ENCODE data around the gene FAM184B. TPM values are rescaled to one million over a fixed set of nuclear protein-coding genes. Genes with fewer than 3 reads are reported as not detected.
"Not testable (repeated sequence)": the region's sequence is repeated elsewhere in the genome, so short reads cannot be mapped to it uniquely, and the experiment has no call there.

The FAM184B gene
- total and polyA plus RNA-seq, 4 experiments from 2014 or later: not detected

DNA sequence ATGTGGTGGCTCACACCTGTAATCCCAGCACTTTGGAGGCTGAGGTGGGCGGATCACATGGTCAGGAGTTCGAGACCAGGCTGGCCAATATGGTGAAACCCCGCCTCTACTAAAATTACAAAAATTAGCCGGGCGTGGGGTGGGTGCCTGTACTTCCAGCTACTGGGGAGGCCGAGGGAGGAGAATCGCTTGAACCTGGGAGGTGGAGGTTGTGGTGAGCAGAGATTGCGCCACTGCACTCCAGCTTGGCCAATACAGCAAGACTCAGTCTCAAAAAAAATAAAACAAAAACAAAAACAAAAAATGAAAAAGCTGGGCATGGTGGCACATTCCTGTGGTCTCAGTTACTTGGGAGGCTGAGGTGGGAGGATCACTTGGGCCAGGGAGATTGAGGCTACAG is 70.2 kb downstream of the FAM184B start:
- H3K27me3 Mint-ChIP-seq; H3K4me1 ChIP-seq (ENCODE audit: insufficient read depth, low read length); DNase-seq; H3K4me1 Mint-ChIP-seq; H3K27ac Mint-ChIP-seq; H3K4me3 Mint-ChIP-seq; H3K27me3 ChIP-seq (ENCODE audit: insufficient read depth, low read length); H3K27ac ChIP-seq (ENCODE audit: low read depth, low read length); H3K9me3 Mint-ChIP-seq; H3K4me3 ChIP-seq (ENCODE audit: low read length in 2 of 2); H3K36me3 ChIP-seq (ENCODE audit: insufficient read depth, low read length); H3K9me3 ChIP-seq (ENCODE audit: control insufficient read depth in 1 of 2, low read length in 2 of 2); CTCF ChIA-PET (ENCODE audit: partially characterized antibody); POLR2A ChIA-PET (ENCODE audit: partially characterized antibody); intact Hi-C loops (cut with micrococcal nuclease); H3K36me3 Mint-ChIP-seq: not testable (repeated sequence)

DNA sequence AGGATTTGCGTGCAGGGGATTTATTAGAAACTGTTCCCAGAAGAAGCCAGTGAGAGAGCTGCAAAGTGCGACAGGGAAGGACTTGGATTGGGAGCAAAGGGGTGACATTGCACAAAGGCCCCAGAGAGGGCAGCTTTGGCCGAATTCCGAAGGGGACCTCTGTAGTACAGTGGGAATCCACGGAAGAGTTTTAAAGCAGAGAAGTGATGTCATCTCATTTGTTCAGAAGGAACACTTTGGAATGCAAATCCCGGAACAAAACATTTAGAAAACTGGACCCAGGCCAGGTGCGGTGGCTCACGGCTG is 71.7 kb downstream of the FAM184B start:
- intact Hi-C loops (cut with micrococcal nuclease): no loop called here
- ChIA-PET POLR2A (ENCODE audit: partially characterized antibody) (no interaction called here), CTCF (ENCODE audit: partially characterized antibody) (no interaction called here)
- Histone ChIP-seq H3K27me3 (ENCODE audit: insufficient read depth, low read length) (no peaks in the 10 kb centered on the region), H3K4me3 (ENCODE audit: low read length in 2 of 2) (no peak overlapping the region), H3K27ac (ENCODE audit: low read depth, low read length) (no peak overlapping the region), H3K4me1 (ENCODE audit: insufficient read depth, low read length) (no peaks in the 10 kb centered on the region), H3K36me3 (ENCODE audit: insufficient read depth, low read length) (no peaks in the 10 kb centered on the region), H3K9me3 (ENCODE audit: control insufficient read depth in 1 of 2, low read length in 2 of 2) (no peaks in the 10 kb centered on the region)
- Mint-ChIP-seq H3K36me3 (no peaks in the 10 kb centered on the region), H3K9me3 (no peaks in the 10 kb centered on the region), H3K27me3 (peaks cover 3 to 9% of the 10 kb centered on the region in 2 donors), H3K4me3 (no peak overlapping the region), H3K27ac (no peak overlapping the region), H3K4me1 (no peaks in the 10 kb centered on the region)
- DNase-seq: no peak

DNA sequence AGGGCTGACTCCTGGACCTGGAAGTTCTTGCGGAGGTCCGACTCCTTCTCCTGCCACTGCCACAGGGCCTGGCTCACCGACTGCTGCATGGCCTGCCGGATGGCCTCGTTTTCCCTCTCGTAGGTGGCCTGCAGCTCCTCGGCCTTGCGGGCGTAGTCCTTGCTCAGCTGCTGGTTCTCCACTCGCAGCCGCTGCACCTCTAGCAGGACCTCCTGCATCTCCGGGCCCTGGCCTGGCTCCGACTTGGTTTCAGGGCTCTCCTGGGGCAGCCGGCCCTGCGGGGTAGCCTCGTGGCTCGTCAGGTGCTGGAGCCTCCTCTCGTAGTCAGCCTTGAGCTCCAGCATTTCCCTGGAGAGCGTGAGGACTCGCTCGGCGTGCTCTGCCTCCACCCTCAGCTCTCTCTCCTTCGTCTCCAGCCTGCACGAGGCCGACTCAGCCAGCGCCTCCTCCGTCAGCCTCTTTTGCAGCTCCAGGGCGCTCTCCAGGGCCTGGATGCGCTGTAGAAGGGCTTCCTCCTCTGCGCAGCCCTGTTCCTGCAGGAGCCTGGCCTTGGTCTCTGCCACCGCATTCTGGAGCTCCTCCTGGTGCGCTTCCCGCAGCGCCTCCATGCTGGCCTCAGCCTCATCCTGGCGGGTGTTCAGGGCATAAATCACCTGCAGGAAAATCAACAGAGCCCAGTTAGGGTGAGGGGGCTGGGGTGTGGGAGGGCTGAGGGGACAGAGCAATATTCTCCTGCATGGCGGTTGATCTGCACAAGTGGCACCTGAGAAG is 72.2 kb downstream of the FAM184B start:
- no peaks in the 10 kb centered on the region for H3K9me3 ChIP-seq (ENCODE audit: control insufficient read depth in 1 of 2, low read length in 2 of 2)
- intact Hi-C loops (cut with micrococcal nuclease): no loop called here
- H3K4me1 Mint-ChIP-seq: no peaks in the 10 kb centered on the region
- DNase-seq: no peak
- no peaks in the 10 kb centered on the region for H3K9me3 Mint-ChIP-seq
- H3K36me3 Mint-ChIP-seq: no peaks in the 10 kb centered on the region
- no peaks in the 10 kb centered on the region for H3K27me3 ChIP-seq (ENCODE audit: insufficient read depth, low read length)
- CTCF ChIA-PET (ENCODE audit: partially characterized antibody): no interaction called here
- no peak overlapping the region for H3K4me3 Mint-ChIP-seq
- H3K4me3 ChIP-seq (ENCODE audit: low read length in 2 of 2): no peak overlapping the region
- peaks cover 3 to 9% of the 10 kb centered on the region in 2 donors for H3K27me3 Mint-ChIP-seq
- no peaks in the 10 kb centered on the region for H3K36me3 ChIP-seq (ENCODE audit: insufficient read depth, low read length)
- H3K27ac ChIP-seq (ENCODE audit: low read depth, low read length): no peak overlapping the region
- H3K27ac Mint-ChIP-seq: no peak overlapping the region
- H3K4me1 ChIP-seq (ENCODE audit: insufficient read depth, low read length): no peaks in the 10 kb centered on the region
- POLR2A ChIA-PET (ENCODE audit: partially characterized antibody): no interaction called here

DNA sequence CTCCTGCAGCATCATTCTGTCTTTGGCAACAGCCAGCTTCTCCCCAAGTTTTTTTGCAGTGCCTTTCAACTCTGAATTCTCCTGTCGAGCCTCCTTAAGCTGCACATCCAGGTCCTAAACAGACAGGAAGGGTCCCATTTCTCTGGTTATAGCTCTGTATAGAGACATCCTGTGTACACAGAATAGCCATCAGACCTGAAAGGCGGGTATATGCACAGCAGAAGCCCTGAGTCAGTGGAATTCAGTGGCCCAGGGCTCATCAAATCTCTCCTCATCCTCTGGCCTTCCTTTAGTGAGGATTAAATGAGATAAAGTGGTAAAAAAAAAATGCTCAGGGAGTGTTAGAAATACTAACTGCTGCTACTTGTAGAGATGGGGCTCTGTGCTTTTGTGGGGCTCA is 73.8 kb downstream of the FAM184B start:
- no peak overlapping the region for H3K4me3 Mint-ChIP-seq
- no peaks in the 10 kb centered on the region for H3K9me3 ChIP-seq (ENCODE audit: control insufficient read depth in 1 of 2, low read length in 2 of 2)
- H3K4me1 Mint-ChIP-seq: no peaks in the 10 kb centered on the region
- H3K36me3 ChIP-seq (ENCODE audit: insufficient read depth, low read length): no peaks in the 10 kb centered on the region
- no peaks in the 10 kb centered on the region for H3K4me1 ChIP-seq (ENCODE audit: insufficient read depth, low read length)
- H3K4me3 ChIP-seq (ENCODE audit: low read length in 2 of 2): no peak overlapping the region
- H3K9me3 Mint-ChIP-seq: no peaks in the 10 kb centered on the region
- no peaks in the 10 kb centered on the region for H3K27me3 ChIP-seq (ENCODE audit: insufficient read depth, low read length)
- no peaks in the 10 kb centered on the region for H3K36me3 Mint-ChIP-seq
- DNase-seq: no peak
- POLR2A ChIA-PET (ENCODE audit: partially characterized antibody): no interaction called here
- no peak overlapping the region for H3K27ac ChIP-seq (ENCODE audit: low read depth, low read length)
- intact Hi-C loops (cut with micrococcal nuclease): no loop called here
- peaks cover 3 to 9% of the 10 kb centered on the region in 2 donors for H3K27me3 Mint-ChIP-seq
- CTCF ChIA-PET (ENCODE audit: partially characterized antibody): no interaction called here
- no peak overlapping the region for H3K27ac Mint-ChIP-seq

DNA sequence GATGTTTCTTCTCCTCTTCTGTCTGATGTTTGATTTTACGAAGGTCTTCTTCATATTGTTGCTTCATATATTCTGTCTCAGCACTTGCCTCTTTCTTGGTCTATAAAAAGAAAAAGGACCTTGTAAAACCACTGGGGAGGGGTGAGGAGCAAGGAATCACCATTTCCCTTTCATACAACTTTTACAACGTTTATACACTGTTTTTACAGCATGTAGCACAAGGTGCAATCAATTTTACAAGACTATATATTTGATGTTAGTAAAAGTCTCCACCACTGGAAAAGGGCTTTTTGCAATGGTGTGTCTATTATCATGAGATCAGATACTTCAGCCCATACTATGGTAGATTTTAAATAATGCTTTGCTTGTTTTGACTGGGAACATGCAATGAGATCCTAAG is 76.3 kb downstream of the FAM184B start:
- H3K9me3 ChIP-seq (ENCODE audit: control insufficient read depth in 1 of 2, low read length in 2 of 2): no peaks in the 10 kb centered on the region
- Mint-ChIP-seq H3K27ac (no peak overlapping the region), H3K27me3 (peaks cover 2 to 4% of the 10 kb centered on the region in 2 donors), H3K4me1 (no peaks in the 10 kb centered on the region), H3K4me3 (no peak overlapping the region), H3K9me3 (peaks cover 0 to 2% (median 0%) of the 10 kb centered on the region in 8 donors), H3K36me3 (no peaks in the 10 kb centered on the region)
- DNase-seq: no peak
- H3K27ac ChIP-seq (ENCODE audit: low read depth, low read length): no peak overlapping the region
- H3K27me3 ChIP-seq (ENCODE audit: insufficient read depth, low read length): no peaks in the 10 kb centered on the region
- H3K36me3 ChIP-seq (ENCODE audit: insufficient read depth, low read length): no peaks in the 10 kb centered on the region
- H3K4me1 ChIP-seq (ENCODE audit: insufficient read depth, low read length): no peaks in the 10 kb centered on the region
- no peak overlapping the region for H3K4me3 ChIP-seq (ENCODE audit: low read length in 2 of 2)
- ChIA-PET CTCF (ENCODE audit: partially characterized antibody) (no interaction called here), POLR2A (ENCODE audit: partially characterized antibody) (no interaction called here)
- intact Hi-C loops (cut with micrococcal nuclease): no loop called here

DNA sequence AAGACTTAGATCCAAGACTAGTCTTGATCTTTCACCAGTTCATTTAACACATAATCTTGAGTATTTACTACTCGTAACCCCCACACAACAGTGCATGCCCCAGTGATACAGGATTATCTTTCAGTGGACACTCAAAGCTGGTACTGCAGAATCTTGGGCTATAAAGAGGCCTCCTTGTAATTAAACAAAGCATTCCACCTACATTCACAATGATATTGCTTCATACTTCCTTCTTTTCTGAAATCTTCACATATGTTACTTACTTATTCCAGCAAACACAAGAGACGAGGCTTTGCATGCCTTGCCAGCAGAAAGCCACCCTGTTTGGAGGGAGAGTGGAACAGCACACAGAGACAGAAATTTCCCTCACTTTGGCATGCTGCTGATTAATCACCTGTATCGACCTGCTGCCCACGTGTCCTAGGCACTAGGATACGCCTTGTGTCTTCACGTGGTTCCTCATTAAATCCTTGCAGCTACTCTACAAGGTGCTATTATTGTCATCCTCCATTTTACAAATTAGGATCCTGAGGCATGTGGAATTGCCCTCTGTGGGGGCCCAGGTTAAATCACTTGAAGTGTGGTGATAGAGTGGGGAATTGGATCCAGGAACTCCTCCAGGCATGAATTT is 77.3 kb downstream of the FAM184B start:
- DNase-seq: no peak
- intact Hi-C loops (cut with micrococcal nuclease): no loop called here
- Mint-ChIP-seq H3K9me3 (peaks cover 4 to 10% (median 7%) of the 10 kb centered on the region in 8 donors), H3K27ac (no peak overlapping the region), H3K27me3 (peaks cover 2 to 4% of the 10 kb centered on the region in 2 donors), H3K36me3 (no peaks in the 10 kb centered on the region), H3K4me1 (no peaks in the 10 kb centered on the region), H3K4me3 (no peak overlapping the region)
- H3K9me3 ChIP-seq (ENCODE audit: control insufficient read depth in 1 of 2, low read length in 2 of 2): no peaks in the 10 kb centered on the region
- H3K36me3 ChIP-seq (ENCODE audit: insufficient read depth, low read length): no peaks in the 10 kb centered on the region
- no peaks in the 10 kb centered on the region for H3K4me1 ChIP-seq (ENCODE audit: insufficient read depth, low read length)
- ChIA-PET POLR2A (ENCODE audit: partially characterized antibody) (no interaction called here), CTCF (ENCODE audit: partially characterized antibody) (no interaction called here)
- H3K27me3 ChIP-seq (ENCODE audit: insufficient read depth, low read length): no peaks in the 10 kb centered on the region
- H3K27ac ChIP-seq (ENCODE audit: low read depth, low read length): no peak overlapping the region
- no peak overlapping the region for H3K4me3 ChIP-seq (ENCODE audit: low read length in 2 of 2)

DNA sequence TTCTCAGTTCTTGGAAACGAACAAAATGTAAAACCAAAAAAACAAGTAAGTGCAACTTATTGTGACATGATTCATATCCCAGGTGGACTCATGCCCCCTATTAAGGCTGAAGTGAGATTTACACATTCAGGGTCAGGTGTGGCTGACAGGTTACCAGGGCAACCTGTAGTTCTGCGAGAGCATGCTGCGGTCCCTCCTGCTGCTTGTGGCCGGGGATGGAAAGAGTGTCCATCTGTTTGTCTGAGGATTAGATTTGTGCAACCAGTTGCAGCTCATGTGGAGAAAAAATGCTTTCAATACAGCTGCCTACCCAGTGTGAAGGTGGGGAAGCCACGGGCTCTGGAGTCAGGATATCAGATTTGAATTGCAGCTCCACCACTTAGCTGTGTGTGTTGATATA is 78.8 kb downstream of the FAM184B start:
- intact Hi-C loops (cut with micrococcal nuclease): no loop called here
- Mint-ChIP-seq H3K36me3 (no peaks in the 10 kb centered on the region), H3K4me1 (no peaks in the 10 kb centered on the region), H3K4me3 (no peak overlapping the region), H3K9me3 (peaks cover 4 to 20% (median 12%) of the 10 kb centered on the region in 8 donors), H3K27ac (no peak overlapping the region), H3K27me3 (peaks cover 2 to 4% of the 10 kb centered on the region in 2 donors)
- Histone ChIP-seq H3K27ac (ENCODE audit: low read depth, low read length) (no peak overlapping the region), H3K9me3 (ENCODE audit: control insufficient read depth in 1 of 2, low read length in 2 of 2) (no peaks in the 10 kb centered on the region), H3K4me1 (ENCODE audit: insufficient read depth, low read length) (no peaks in the 10 kb centered on the region), H3K4me3 (ENCODE audit: low read length in 2 of 2) (no peak overlapping the region), H3K36me3 (ENCODE audit: insufficient read depth, low read length) (no peaks in the 10 kb centered on the region), H3K27me3 (ENCODE audit: insufficient read depth, low read length) (no peaks in the 10 kb centered on the region)
- POLR2A ChIA-PET (ENCODE audit: partially characterized antibody): no interaction called here
- CTCF ChIA-PET (ENCODE audit: partially characterized antibody): no interaction called here
- no peak for DNase-seq
